HG03280 (cell line): Measurements from ENCODE around the gene RAB4B.
A peak's percentile ranks its signal among the peaks of the same experiment; 100 is the strongest.
"Not testable (repeated sequence)": the region's sequence is repeated elsewhere in the genome, so short reads cannot be mapped to it uniquely, and the experiment has no call there.

Experiments
- ATAC-seq: cut with Tn5 transposase; IDR thresholded peaks from one replicate; pipeline ENCODE4 v1.9.1; 2021; ENCODE audit warnings: mild to moderate bottlenecking, moderate library complexity; ENCODE audit not compliant: unreplicated experiment

The RAB4B gene

GRCh38 chr19:40777937-40778705, at the start of gene RAB4B:
Gene RAB4B (plus strand): TSS chr19:40778247. CDS start chr19:40778376, 129 bp downstream.
- peak; percentile 70 for ATAC-seq

GRCh38 chr19:40730065-40730464, 48.0 kb upstream of the RAB4B start:
- ATAC-seq = not testable (repeated sequence)

- not testable (repeated sequence) for ATAC-seq
Measured at GRCh38 chr19:40732304-40732703, 45.7 kb upstream of the RAB4B start.

GRCh38 chr19:40733149-40733548, 44.9 kb upstream of the RAB4B start:
- ATAC-seq = no peak

GRCh38 chr19:40735013-40735771, 42.9 kb upstream of the RAB4B start:
- no peak for ATAC-seq

- no peak for ATAC-seq
Measured at GRCh38 chr19:40736661-40737060, 41.4 kb upstream of the RAB4B start.

GRCh38 chr19:40737102-40737644, 40.9 kb upstream of the RAB4B start:
- no peak for ATAC-seq

GRCh38 chr19:40739030-40739839, 38.8 kb upstream of the RAB4B start:
- no peak for ATAC-seq

GRCh38 chr19:40739871-40740703, 38.0 kb upstream of the RAB4B start:
- ATAC-seq = no peak

GRCh38 chr19:40740747-40741146, 37.3 kb upstream of the RAB4B start:
- ATAC-seq = no peak

GRCh38 chr19:40741527-40742390, 36.3 kb upstream of the RAB4B start:
- ATAC-seq = no peak

- ATAC-seq = no peak
Measured at GRCh38 chr19:40742477-40742876, 35.6 kb upstream of the RAB4B start.

- no peak for ATAC-seq
Measured at GRCh38 chr19:40742886-40743285, 35.2 kb upstream of the RAB4B start.

- no peak for ATAC-seq
Measured at GRCh38 chr19:40743926-40744325, 34.1 kb upstream of the RAB4B start.

- no peak for ATAC-seq
Measured at GRCh38 chr19:40744554-40745401, 33.3 kb upstream of the RAB4B start.

- ATAC-seq = no peak
Measured at GRCh38 chr19:40745402-40745780, 32.7 kb upstream of the RAB4B start.

GRCh38 chr19:40747536-40747935, 30.5 kb upstream of the RAB4B start:
- ATAC-seq = no peak
